Right cardiac atrium (tissue), 5 donors: ENCODE data around the gene HECTD3. TPM values are rescaled to one million over a fixed set of nuclear protein-coding genes. Genes with fewer than 3 reads are reported as not detected.

Experiments
- ATAC-seq, 2 donors: fragments of 200-7000 bp; cut with Tn5 transposase; one replicate each; pipeline versions ENCODE4 v1.8.0 to v1.9.1; 2020; ENCODE audit warnings: moderate library complexity in 2 of 2, mild to moderate bottlenecking in 1 of 2
- DNase-seq, 3 donors: peaks; one replicate each; pipeline ENCODE4 v3.0.0-alpha.2; 2020
- H3K27ac ChIP-seq: one replicate; pipeline ENCODE4 v1.5.1; 2013; ENCODE audit warnings: mild to moderate bottlenecking, low read length, control low read depth, moderate library complexity
- H3K27me3 ChIP-seq: one replicate; pipeline ENCODE4 v1.6.1; 2013; ENCODE audit not compliant: control insufficient read depth, insufficient read depth
- H3K4me1 ChIP-seq: one replicate; pipeline ENCODE4 v1.6.1; 2013; ENCODE audit warnings: low read length; ENCODE audit not compliant: control insufficient read depth, insufficient read depth
- H3K4me3 ChIP-seq: one replicate; pipeline ENCODE4 v1.5.1; 2013; ENCODE audit warnings: low read length, control low read depth
- H3K9me3 ChIP-seq: one replicate; pipeline ENCODE4 v1.6.1; 2013; ENCODE audit warnings: low read length; ENCODE audit not compliant: control insufficient read depth
- WGBS: extraction: QIAGEN DNeasy Blood & Tissue Kit; methylation state at CpG from one replicate; pipeline ENCODE4 v1.1.7; 2013; 5-methylcytosine and 5-hydroxymethylcytosine counted together
- intact Hi-C, 4 donors: fragments of 100-400 bp; cut with DNase I; formaldehyde crosslinking; loops; one replicate each; pipeline versions ENCODE4 v1.11.0 to v1.14.0; 2022 to 2023
- polyA plus RNA-seq: library from polyadenylated mRNA; stranded (reverse); fragments of 200-250 nt; gene quantifications from one replicate; pipeline ENCODE4 v1.2.3, GENCODE V29; 2013
- total RNA-seq, 4 donors: library from RNA; stranded (reverse); fragmentation: NEBNext Ultra II Directional; extraction: Animal tissue kit (Norgen Biotek cat#: 25700); gene quantifications; one replicate each; pipeline ENCODE4 v1.2.1, GENCODE V29; 2021
- donor health status: healthy with polysubstance abuse.
- donor health status: DM: no; HTN: yes; CAD: no.
- donor health status: DM: no; HTN: no; CAD: no.
- donor health status: DM: no; HTN: yes; CAD: no; lungs with severe emphysema.
- donor health status: DM: yes; HTN: yes; CAD: no.

The HECTD3 gene
- total and polyA plus RNA-seq, 5 donors: 16.5 to 22.3 (median 18.5) TPM

GRCh38 chr1:45013551-45014209 lies 2.6 kb upstream of the HECTD3 start:
- H3K27me3 ChIP-seq: no peaks in the 10 kb centered on the region
- 82% methylated on average over 12 of the region's 12 CpGs for WGBS
- ATAC-seq (no peak), DNase-seq (no peak)
- peaks cover 9% of the 10 kb centered on the region for H3K4me1 ChIP-seq
- intact Hi-C loops: loop anchor here in 3 of 4 donors (1.0 to 5.0 kb wide), 4 partner anchors 287 to 479 kb away; partner anchors contain the start of gene TESK2 (in 2 of the 3)
- no peak overlapping the region for H3K27ac ChIP-seq
- no peak overlapping the region for H3K4me3 ChIP-seq
- H3K9me3 ChIP-seq: no peaks in the 10 kb centered on the region

- peak; percentile 41 to 60 for ATAC-seq
- no peaks in the 10 kb centered on the region for H3K9me3 ChIP-seq
- no peaks in the 10 kb centered on the region for H3K27me3 ChIP-seq
- H3K4me3 ChIP-seq: peak overlapping the region; percentile 78
- intact Hi-C loops: loop anchor here in 3 of 4 donors (5.0 kb wide), 2 partner anchors 290 to 480 kb away; partner anchors contain the start of gene TESK2 (in 2 of the 3)
- peak; percentile 75 to 91 (median 83) for DNase-seq
- 5% methylated on average over 21 of the region's 21 CpGs for WGBS
- H3K27ac ChIP-seq: peak overlapping the region; percentile 91
- peaks cover 9% of the 10 kb centered on the region for H3K4me1 ChIP-seq
Observed at GRCh38 chr1:45012639-45013278, 1.6 kb upstream of the HECTD3 start.

- Histone ChIP-seq H3K4me3 (peak within 1 kb of the TSS; percentile 78), H3K27me3 (no peaks in the 10 kb centered on the region), H3K9me3 (no peaks in the 10 kb centered on the region), H3K4me1 (peaks cover 9% of the 10 kb centered on the region), H3K27ac (peak within 1 kb of the TSS; percentile 91)
- ATAC-seq: peak; percentile 93
- under 1% methylated on average over 21 of the region's 21 CpGs for WGBS
- intact Hi-C loops: loop anchor here in 3 of 4 donors (5.0 kb wide), 2 partner anchors 290 to 480 kb away; partner anchors contain the start of gene TESK2 (in 2 of the 3)
- peak; percentile 93 to 97 (median 95) for DNase-seq
Observed at GRCh38 chr1:45011837-45012638, 914 bp upstream of the HECTD3 start, which contains the start of gene UROD. UROD (plus strand) TSS chr1:45012254; CDS start chr1:45012266, 12 bp downstream.

DNA sequence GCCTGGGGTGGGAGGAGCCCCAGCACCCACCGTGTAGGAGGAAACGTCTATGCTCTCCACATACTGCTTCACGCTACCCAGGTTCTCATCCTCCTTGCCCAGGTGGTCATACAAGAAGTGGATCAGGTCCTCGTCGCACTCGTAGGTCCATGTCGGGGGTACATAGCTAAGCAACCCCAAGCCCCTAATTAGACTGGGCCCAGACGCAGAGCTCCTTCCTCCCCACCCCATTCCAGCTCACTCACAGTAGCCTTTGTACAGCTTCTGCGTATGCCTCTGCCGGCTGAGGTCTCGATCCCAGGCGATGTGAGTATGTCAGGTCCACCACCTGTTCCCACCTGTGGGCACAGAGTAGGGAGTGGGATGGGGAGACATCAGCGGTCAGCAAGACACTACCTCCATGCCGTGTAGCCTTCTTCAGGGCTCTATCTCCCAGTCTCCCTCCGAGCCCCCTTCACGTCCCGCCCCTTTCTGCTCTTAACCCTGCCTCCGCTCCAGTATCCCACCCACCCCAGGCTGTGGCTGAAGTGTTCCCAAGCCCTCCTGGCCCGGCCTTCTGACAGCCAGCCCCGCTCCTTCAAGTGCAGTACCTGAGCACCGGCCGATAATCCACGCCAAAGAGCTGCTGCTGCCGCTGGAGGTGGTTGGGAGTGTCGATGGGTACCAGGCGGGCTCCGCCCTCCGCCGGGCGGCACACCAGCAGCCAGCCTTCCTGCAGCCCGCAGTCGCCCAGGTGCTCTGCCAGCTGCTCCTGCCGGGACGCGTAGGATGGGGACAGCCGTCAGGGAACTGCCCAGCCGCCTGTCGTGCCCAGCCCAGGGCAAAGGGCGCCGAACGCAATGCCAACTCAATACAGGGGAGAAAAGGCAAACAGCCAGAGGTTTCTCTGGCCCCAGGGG lies 919 bp downstream of the HECTD3 start:
- Histone ChIP-seq H3K4me3 (peak overlapping the region; percentile 75), H3K27ac (no peak overlapping the region), H3K27me3 (no peaks in the 10 kb centered on the region), H3K4me1 (peaks cover 9% of the 10 kb centered on the region), H3K9me3 (no peaks in the 10 kb centered on the region)
- WGBS: 19% methylated on average over 41 of the region's 41 CpGs
- no peak for ATAC-seq
- intact Hi-C loops: loop anchor here in 3 of 4 donors (5.0 to 10.0 kb wide), 3 partner anchors 175 to 482 kb away; partner anchors contain the start of gene TESK2 (in 2 of the 3)
- peak in 2 of 3 donors; percentile 65 to 72 for DNase-seq

DNA sequence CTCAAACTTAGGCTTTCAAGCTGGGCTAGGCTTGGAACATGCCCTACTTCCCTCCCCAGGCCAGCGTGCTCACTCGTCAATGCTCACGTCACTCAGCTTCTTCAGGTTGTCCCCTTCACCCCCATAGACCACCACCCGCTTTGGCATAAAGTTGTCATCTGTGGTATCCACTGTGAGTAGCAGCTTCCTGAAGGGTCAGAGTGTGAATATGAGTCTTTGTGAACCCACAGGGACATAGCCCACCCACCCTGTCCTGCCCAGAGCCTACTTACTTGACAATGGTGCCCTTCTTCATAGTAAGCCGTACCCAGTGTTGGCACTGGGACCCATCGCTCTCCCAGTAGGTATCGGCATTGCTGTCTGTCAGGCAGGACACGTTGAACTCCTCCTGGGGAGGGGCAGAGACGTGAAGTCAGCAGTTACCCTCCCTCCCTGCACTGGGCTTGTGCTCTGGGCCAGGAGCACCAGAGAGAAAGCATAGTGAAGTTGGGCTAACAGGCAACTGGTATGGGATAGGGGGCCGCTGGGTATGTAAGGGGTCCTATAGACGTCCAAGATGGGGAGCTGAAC lies 1.7 kb downstream of the HECTD3 start:
- H3K27ac ChIP-seq: no peak overlapping the region
- intact Hi-C loops: loop anchor here in 1 of 4 donors (10.0 kb wide), 1 partner anchor 175 kb away; no protein-coding TSS in a partner anchor
- H3K27me3 ChIP-seq: no peaks in the 10 kb centered on the region
- no peaks in the 10 kb centered on the region for H3K9me3 ChIP-seq
- DNase-seq (no peak), ATAC-seq (no peak)
- no peak overlapping the region for H3K4me3 ChIP-seq
- peaks cover 9% of the 10 kb centered on the region for H3K4me1 ChIP-seq
- 91% methylated on average over 11 of the region's 11 CpGs for WGBS

DNA sequence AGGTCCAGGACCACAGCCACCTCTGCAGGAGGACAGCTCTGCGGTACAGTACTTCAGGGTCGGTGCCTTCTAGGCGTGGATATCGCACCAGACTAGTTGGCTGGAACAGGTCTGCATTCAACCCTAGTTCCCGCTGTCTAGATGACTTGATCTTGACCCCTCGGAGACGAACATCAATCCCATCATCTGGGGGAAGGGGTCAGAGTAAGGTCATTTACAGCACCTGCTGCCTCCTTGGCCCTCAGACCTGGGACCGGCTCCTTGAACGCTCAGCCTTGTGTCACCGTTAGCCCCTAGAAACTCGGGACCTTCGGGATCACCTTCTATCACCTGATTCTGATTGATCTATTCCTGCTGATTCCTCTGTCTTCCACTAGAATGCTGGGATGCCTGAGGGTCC lies 2.6 kb downstream of the HECTD3 start:
- DNase-seq: no peak
- no peak for ATAC-seq
- peaks cover 9% of the 10 kb centered on the region for H3K4me1 ChIP-seq
- no peaks in the 10 kb centered on the region for H3K9me3 ChIP-seq
- no peak overlapping the region for H3K27ac ChIP-seq
- intact Hi-C loops: loop anchor here in 1 of 4 donors (10.0 kb wide), 1 partner anchor 174 kb away; no protein-coding TSS in a partner anchor
- no peak overlapping the region for H3K4me3 ChIP-seq
- 93% methylated on average over 12 of the region's 12 CpGs for WGBS
- no peaks in the 10 kb centered on the region for H3K27me3 ChIP-seq

DNA sequence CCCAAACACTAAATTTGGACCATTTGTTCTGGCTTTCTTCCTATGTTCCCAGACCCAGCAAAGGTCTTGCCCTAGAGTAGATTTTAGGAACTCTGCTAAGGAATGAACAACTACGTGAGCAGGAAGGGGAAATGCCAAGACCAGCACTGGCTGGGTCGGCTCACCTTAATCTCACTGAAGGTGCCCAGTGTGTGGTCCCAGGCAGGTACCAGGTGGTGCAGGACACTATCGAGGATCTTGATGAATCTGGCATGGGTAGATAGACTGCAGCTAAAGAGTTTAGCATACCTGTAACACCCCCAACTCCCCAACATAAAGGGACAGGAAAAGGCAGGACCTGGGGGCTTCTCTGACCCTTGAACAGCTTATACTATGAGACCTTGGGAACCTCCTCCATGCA lies 3.0 kb downstream of the HECTD3 start:
- H3K4me1 ChIP-seq: peaks cover 9% of the 10 kb centered on the region
- H3K9me3 ChIP-seq: no peaks in the 10 kb centered on the region
- WGBS: 86% methylated on average over 3 of the region's 3 CpGs
- H3K4me3 ChIP-seq: no peak overlapping the region
- DNase-seq (no peak), ATAC-seq (no peak)
- H3K27me3 ChIP-seq: no peaks in the 10 kb centered on the region
- intact Hi-C loops: loop anchor here in 1 of 4 donors (10.0 kb wide), 1 partner anchor 173 kb away; no protein-coding TSS in a partner anchor
- H3K27ac ChIP-seq: no peak overlapping the region

GRCh38 chr1:45007311-45007710 lies 3.8 kb downstream of the HECTD3 start:
- WGBS: 82% methylated on average over 11 of the region's 11 CpGs
- intact Hi-C loops: loop anchor here in 1 of 4 donors (10.0 kb wide), 1 partner anchor 173 kb away; no protein-coding TSS in a partner anchor
- no peak for DNase-seq
- no peak for ATAC-seq
- no peaks in the 10 kb centered on the region for H3K27me3 ChIP-seq
- H3K9me3 ChIP-seq: no peaks in the 10 kb centered on the region
- H3K4me1 ChIP-seq: peaks cover 9% of the 10 kb centered on the region
- no peak overlapping the region for H3K27ac ChIP-seq
- no peak overlapping the region for H3K4me3 ChIP-seq

DNA sequence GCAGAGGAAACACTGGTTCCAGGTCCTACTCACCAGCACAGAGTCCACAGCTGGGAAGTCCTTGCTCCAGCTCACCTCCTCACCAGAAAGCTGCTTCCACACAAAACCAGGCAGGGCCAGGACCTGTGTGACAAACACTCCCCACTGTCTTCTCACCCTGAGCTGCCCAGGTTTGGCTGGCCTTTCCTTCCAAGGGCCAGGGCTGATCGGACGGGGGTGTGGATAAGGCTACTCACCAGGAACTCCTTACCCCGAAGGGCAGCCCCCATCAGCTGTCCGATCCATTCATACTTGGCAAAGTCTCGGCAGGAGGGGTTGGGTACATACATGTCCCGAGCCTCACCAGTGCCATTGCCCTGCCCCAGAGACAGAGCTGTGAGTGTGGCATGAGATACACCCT lies 5.4 kb downstream of the HECTD3 start:
- 89% methylated on average over 6 of the region's 6 CpGs for WGBS
- H3K9me3 ChIP-seq: no peaks in the 10 kb centered on the region
- DNase-seq (no peak), ATAC-seq (no peak)
- H3K4me1 ChIP-seq: peaks cover 6% of the 10 kb centered on the region
- intact Hi-C loops: loop anchor here in 1 of 4 donors (10.0 kb wide), 1 partner anchor 171 kb away; no protein-coding TSS in a partner anchor
- no peak overlapping the region for H3K27ac ChIP-seq
- H3K27me3 ChIP-seq: no peaks in the 10 kb centered on the region
- no peak overlapping the region for H3K4me3 ChIP-seq
